ENCODE results near the gene HRG. TPM values are rescaled to one million over a fixed set of nuclear protein-coding genes. Genes with fewer than 3 reads are reported as not detected.
"Not testable (repeated sequence)": the region's sequence is repeated elsewhere in the genome, so short reads cannot be mapped to it uniquely, and the experiment has no call there.

HRG gene
- total and polyA plus RNA-seq, 3 experiments from 2014 or later, result not detected

DNA sequence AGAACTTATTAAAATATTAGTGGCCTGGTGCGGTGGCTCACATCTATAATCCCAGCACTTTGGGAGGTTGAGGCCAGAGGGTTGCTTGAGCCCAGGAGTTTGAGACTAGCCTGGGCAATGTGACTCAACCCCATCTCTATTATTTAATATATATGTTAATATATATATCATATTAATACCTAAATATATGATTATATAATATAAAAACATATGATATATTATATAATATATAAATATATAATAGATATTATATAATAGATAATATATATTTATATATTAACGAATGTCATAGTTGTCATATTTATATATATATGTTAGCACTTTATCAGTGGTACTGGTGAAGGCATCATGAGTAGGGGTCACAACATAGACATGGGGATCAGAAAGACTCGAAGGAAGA, 5.2 kb downstream of the HRG start:
- no peak overlapping the region for H3K4me3 Mint-ChIP-seq
- Histone ChIP-seq H3K27me3 (ENCODE audit: insufficient read depth, low read length, poor library complexity, severe bottlenecking) (no peaks in the 10 kb centered on the region), H3K9me3 (ENCODE audit: low read length) (no peaks in the 10 kb centered on the region), H3K36me3 (ENCODE audit: insufficient read depth, low read length) (no peaks in the 10 kb centered on the region), H3K4me3 (ENCODE audit: low read length) (no peak overlapping the region), H3K4me1 (ENCODE audit: insufficient read depth, low read length) (no peaks in the 10 kb centered on the region), H3K27ac (ENCODE audit: low read depth, low read length) (no peak overlapping the region)
- no peaks in the 10 kb centered on the region for H3K36me3 Mint-ChIP-seq
- POLR2A ChIA-PET, result no interaction called here
- no peaks in the 10 kb centered on the region for H3K9me3 Mint-ChIP-seq
- no peaks in the 10 kb centered on the region for H3K4me1 Mint-ChIP-seq
- H3K27ac Mint-ChIP-seq, result no peak overlapping the region
- peaks cover 14 to 19% of the 10 kb centered on the region in 2 donors for H3K27me3 Mint-ChIP-seq
- CTCF ChIA-PET, result no interaction called here
- DNase-seq, result no peak

GRCh38 chr3:186678604-186679003, 12.8 kb downstream of the HRG start:
- Histone ChIP-seq H3K9me3 (ENCODE audit: low read length) (no peaks in the 10 kb centered on the region), H3K27me3 (ENCODE audit: insufficient read depth, low read length, poor library complexity, severe bottlenecking) (no peaks in the 10 kb centered on the region), H3K36me3 (ENCODE audit: insufficient read depth, low read length) (no peaks in the 10 kb centered on the region), H3K4me1 (ENCODE audit: insufficient read depth, low read length) (no peaks in the 10 kb centered on the region), H3K4me3 (ENCODE audit: low read length) (no peak overlapping the region), H3K27ac (ENCODE audit: low read depth, low read length) (no peak overlapping the region)
- CTCF ChIA-PET, result no interaction called here
- Mint-ChIP-seq H3K9me3 (peaks cover 0 to 2% (median 0%) of the 10 kb centered on the region in 5 donors), H3K27me3 (peaks cover 35 to 71% of the 10 kb centered on the region in 2 donors), H3K27ac (no peak overlapping the region), H3K36me3 (peaks cover 0 to 14% (median 0%) of the 10 kb centered on the region in 3 donors), H3K4me3 (no peak overlapping the region), H3K4me1 (no peaks in the 10 kb centered on the region)
- POLR2A ChIA-PET, result no interaction called here
- no peak for DNase-seq

GRCh38 chr3:186679151-186679550, 13.3 kb downstream of the HRG start:
- Mint-ChIP-seq H3K9me3 (peaks cover 0 to 2% (median 0%) of the 10 kb centered on the region in 5 donors), H3K36me3 (peaks cover 0 to 14% (median 0%) of the 10 kb centered on the region in 3 donors), H3K4me1 (no peaks in the 10 kb centered on the region), H3K4me3 (no peak overlapping the region), H3K27ac (no peak overlapping the region), H3K27me3 (peaks cover 30 to 71% of the 10 kb centered on the region in 2 donors)
- DNase-seq, result no peak
- Histone ChIP-seq H3K9me3 (ENCODE audit: low read length) (no peaks in the 10 kb centered on the region), H3K4me3 (ENCODE audit: low read length) (no peak overlapping the region), H3K36me3 (ENCODE audit: insufficient read depth, low read length) (no peaks in the 10 kb centered on the region), H3K27ac (ENCODE audit: low read depth, low read length) (no peak overlapping the region), H3K4me1 (ENCODE audit: insufficient read depth, low read length) (no peaks in the 10 kb centered on the region), H3K27me3 (ENCODE audit: insufficient read depth, low read length, poor library complexity, severe bottlenecking) (no peaks in the 10 kb centered on the region)
- ChIA-PET POLR2A (no interaction called here), CTCF (no interaction called here)

GRCh38 chr3:186680869-186681268, 15.1 kb downstream of the HRG start:
- Histone ChIP-seq H3K27ac (ENCODE audit: low read depth, low read length) (no peak overlapping the region), H3K4me1 (ENCODE audit: insufficient read depth, low read length) (no peaks in the 10 kb centered on the region), H3K9me3 (ENCODE audit: low read length) (no peaks in the 10 kb centered on the region), H3K36me3 (ENCODE audit: insufficient read depth, low read length) (no peaks in the 10 kb centered on the region), H3K4me3 (ENCODE audit: low read length) (no peak overlapping the region), H3K27me3 (ENCODE audit: insufficient read depth, low read length, poor library complexity, severe bottlenecking) (no peaks in the 10 kb centered on the region)
- Mint-ChIP-seq H3K4me3 (no peak overlapping the region), H3K9me3 (peaks cover 5 to 14% (median 10%) of the 10 kb centered on the region in 5 donors), H3K27ac (no peak overlapping the region), H3K27me3 (peaks cover 27 to 74% of the 10 kb centered on the region in 2 donors), H3K4me1 (peaks cover 0 to 5% (median 4%) of the 10 kb centered on the region in 3 donors), H3K36me3 (peaks cover 0 to 20% (median 6%) of the 10 kb centered on the region in 3 donors)
- ChIA-PET CTCF (no interaction called here), POLR2A (no interaction called here)
- DNase-seq, result no peak

DNA sequence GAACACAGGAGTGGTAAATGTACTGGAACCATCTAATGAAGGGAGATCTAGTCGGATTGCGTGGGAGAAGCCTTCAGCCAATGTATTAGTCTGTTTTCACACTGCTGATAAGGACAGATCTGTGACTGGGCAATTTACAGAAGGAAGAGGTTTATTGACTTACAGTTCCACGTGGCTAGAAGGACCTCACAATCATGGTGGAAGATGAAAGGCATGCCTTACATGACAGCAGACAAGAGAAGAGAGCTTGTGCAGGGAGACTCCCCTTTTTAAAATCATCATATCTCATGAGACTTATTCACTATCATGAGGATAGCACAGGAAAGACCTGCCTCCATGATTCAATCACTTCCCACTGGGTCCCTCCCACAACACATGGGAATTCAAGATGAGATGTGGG, 17.0 kb downstream of the HRG start:
- Mint-ChIP-seq H3K4me3 (no peak overlapping the region), H3K4me1 (peaks cover 6 to 14% (median 14%) of the 10 kb centered on the region in 3 donors), H3K27me3 (peaks cover 16 to 66% of the 10 kb centered on the region in 2 donors), H3K27ac (no peak overlapping the region), H3K9me3 (peaks cover 5 to 18% (median 10%) of the 10 kb centered on the region in 5 donors), H3K36me3 (peaks cover 0 to 21% (median 6%) of the 10 kb centered on the region in 3 donors)
- no peak overlapping the region for H3K27ac ChIP-seq (ENCODE audit: low read depth, low read length)
- CTCF ChIA-PET, result interaction anchor here (1.7 kb wide), 1 partner anchor 66 kb away, joined by 3 read pairs; no protein-coding TSS in a partner anchor
- H3K27me3 ChIP-seq (ENCODE audit: insufficient read depth, low read length, poor library complexity, severe bottlenecking), result no peaks in the 10 kb centered on the region
- POLR2A ChIA-PET, result no interaction called here
- DNase-seq, result no peak
- H3K9me3 ChIP-seq (ENCODE audit: low read length), result no peaks in the 10 kb centered on the region
- H3K36me3 ChIP-seq (ENCODE audit: insufficient read depth, low read length), result no peaks in the 10 kb centered on the region
- H3K4me1 ChIP-seq (ENCODE audit: insufficient read depth, low read length), result no peaks in the 10 kb centered on the region
- H3K4me3 ChIP-seq (ENCODE audit: low read length), result no peak overlapping the region

- H3K36me3 Mint-ChIP-seq, result peaks cover 0 to 21% (median 6%) of the 10 kb centered on the region in 3 donors
- H3K4me3 Mint-ChIP-seq, result no peak overlapping the region
- Histone ChIP-seq H3K4me1 (ENCODE audit: insufficient read depth, low read length) (no peaks in the 10 kb centered on the region), H3K27me3 (ENCODE audit: insufficient read depth, low read length, poor library complexity, severe bottlenecking) (no peaks in the 10 kb centered on the region), H3K9me3 (ENCODE audit: low read length) (no peaks in the 10 kb centered on the region), H3K27ac (ENCODE audit: low read depth, low read length) (no peak overlapping the region), H3K36me3 (ENCODE audit: insufficient read depth, low read length) (no peaks in the 10 kb centered on the region), H3K4me3 (ENCODE audit: low read length) (no peak overlapping the region)
- DNase-seq, result no peak
- ChIA-PET CTCF (interaction anchor here (1.7 kb wide), 1 partner anchor 67 kb away, joined by 3 read pairs; no protein-coding TSS in a partner anchor), POLR2A (no interaction called here)
- peaks cover 15 to 65% of the 10 kb centered on the region in 2 donors for H3K27me3 Mint-ChIP-seq
- peak overlapping the region in 1 of 8 donors; percentile 30 for H3K27ac Mint-ChIP-seq
- peaks cover 5 to 18% (median 10%) of the 10 kb centered on the region in 5 donors for H3K9me3 Mint-ChIP-seq
- peaks cover 6 to 14% (median 14%) of the 10 kb centered on the region in 3 donors for H3K4me1 Mint-ChIP-seq
Observed at GRCh38 chr3:186683979-186684378, 18.2 kb downstream of the HRG start.

GRCh38 chr3:186686475-186686874, 20.7 kb downstream of the HRG start:
- peak overlapping the region in 1 of 8 donors; percentile 37 for H3K27ac Mint-ChIP-seq
- H3K9me3 Mint-ChIP-seq, result peaks cover 5 to 18% (median 10%) of the 10 kb centered on the region in 5 donors
- H3K4me1 Mint-ChIP-seq, result peaks cover 12 to 27% (median 20%) of the 10 kb centered on the region in 3 donors
- H3K4me3 ChIP-seq (ENCODE audit: low read length); H3K27me3 ChIP-seq (ENCODE audit: insufficient read depth, low read length, poor library complexity, severe bottlenecking); H3K9me3 ChIP-seq (ENCODE audit: low read length); DNase-seq; H3K4me1 ChIP-seq (ENCODE audit: insufficient read depth, low read length); H3K36me3 ChIP-seq (ENCODE audit: insufficient read depth, low read length); H3K27ac ChIP-seq (ENCODE audit: low read depth, low read length); POLR2A ChIA-PET: not testable (repeated sequence)
- CTCF ChIA-PET, result interaction anchor here (0.9 kb wide), 1 partner anchor 69 kb away, joined by 3 read pairs; no protein-coding TSS in a partner anchor
- peak overlapping the region in 2 of 7 donors; percentile 16 to 42 for H3K4me3 Mint-ChIP-seq
- peaks cover 0 to 21% (median 6%) of the 10 kb centered on the region in 3 donors for H3K36me3 Mint-ChIP-seq
- peaks cover 15 to 59% of the 10 kb centered on the region in 2 donors for H3K27me3 Mint-ChIP-seq

DNA sequence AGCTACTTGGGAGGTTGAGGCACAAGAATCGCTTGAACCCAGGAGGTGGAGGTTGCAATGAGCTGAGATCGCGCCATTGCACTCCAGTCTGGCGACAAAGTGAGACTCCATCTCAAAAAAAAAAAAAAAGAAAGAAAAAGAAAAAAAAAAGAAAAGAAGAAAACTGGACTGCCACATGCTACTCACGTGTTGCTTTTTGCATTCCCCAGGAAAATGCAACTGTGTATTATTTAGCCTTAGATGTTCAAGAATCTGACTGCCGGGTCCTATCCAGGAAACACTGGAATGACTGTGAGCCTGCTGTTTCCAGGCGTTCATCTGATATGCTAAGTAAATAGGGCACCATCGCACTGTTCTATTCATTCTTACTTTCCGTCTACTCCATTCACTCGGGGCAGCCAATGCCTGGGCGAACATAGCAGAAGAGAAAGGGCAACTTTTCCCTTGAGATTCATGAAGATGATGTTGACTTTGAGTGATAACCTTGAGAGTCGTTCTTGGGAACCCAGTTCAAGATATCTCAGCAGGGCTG, 21.4 kb downstream of the HRG start:
- Histone ChIP-seq H3K4me1 (ENCODE audit: insufficient read depth, low read length) (peaks cover 7% of the 10 kb centered on the region), H3K27me3 (ENCODE audit: insufficient read depth, low read length, poor library complexity, severe bottlenecking) (no peaks in the 10 kb centered on the region), H3K36me3 (ENCODE audit: insufficient read depth, low read length) (no peaks in the 10 kb centered on the region), H3K9me3 (ENCODE audit: low read length) (no peaks in the 10 kb centered on the region), H3K27ac (ENCODE audit: low read depth, low read length) (no peak overlapping the region), H3K4me3 (ENCODE audit: low read length) (no peak overlapping the region)
- Mint-ChIP-seq H3K27me3 (peaks cover 19 to 59% of the 10 kb centered on the region in 2 donors), H3K27ac (no peak overlapping the region), H3K4me3 (no peak overlapping the region), H3K4me1 (peaks cover 19 to 34% (median 27%) of the 10 kb centered on the region in 3 donors), H3K9me3 (peaks cover 5 to 18% (median 10%) of the 10 kb centered on the region in 5 donors), H3K36me3 (peaks cover 0 to 21% (median 6%) of the 10 kb centered on the region in 3 donors)
- no peak for DNase-seq
- ChIA-PET CTCF (no interaction called here), POLR2A (no interaction called here)

All from CD8-positive, alpha-beta memory T cell (primary cell).